Trophoblast cell (in vitro differentiated cells and primary cell): ENCODE measurements around the gene SFI1.

ENCODE experiments used
- DNase-seq, 2 donors: peaks; one replicate each; pipeline ENCODE4 v3.0.0-alpha.2; 2016
- H2AFZ ChIP-seq: 2 replicates; pipeline ENCODE4 v1.6.1; 2013; ENCODE audit warnings: low read length, moderate library complexity, mild to moderate bottlenecking; ENCODE audit not compliant: insufficient read depth, poor library complexity
- H2AK5ac ChIP-seq: 2 replicates; pipeline ENCODE4 v1.6.1; 2013; ENCODE audit warnings: mild to moderate bottlenecking, low read length
- H2BK120ac ChIP-seq: 2 replicates; pipeline ENCODE4 v1.6.1; 2013; ENCODE audit warnings: low read length, mild to moderate bottlenecking, moderate library complexity; ENCODE audit not compliant: insufficient read depth, poor library complexity
- H2BK12ac ChIP-seq: 2 replicates; pipeline ENCODE4 v1.6.1; 2013; ENCODE audit warnings: mild to moderate bottlenecking, low read length, moderate library complexity
- H2BK5ac ChIP-seq: 2 replicates; pipeline ENCODE4 v1.6.1; 2013; ENCODE audit warnings: low read length, low read depth, moderate library complexity, mild to moderate bottlenecking; ENCODE audit not compliant: poor library complexity
- H3K14ac ChIP-seq: 2 replicates; pipeline ENCODE4 v1.6.1; 2013; ENCODE audit warnings: mild to moderate bottlenecking, low read length
- H3K18ac ChIP-seq: 2 replicates; pipeline ENCODE4 v1.6.1; 2013; ENCODE audit warnings: mild to moderate bottlenecking, low read length
- H3K23ac ChIP-seq: 2 replicates; pipeline ENCODE4 v1.6.1; 2013; ENCODE audit warnings: low read length
- H3K27ac ChIP-seq: 2 replicates; pipeline ENCODE4 v1.5.1; 2013; ENCODE audit warnings: low read depth, mild to moderate bottlenecking, inconsistent platforms, low read length, moderate library complexity
- H3K27me3 ChIP-seq: 2 replicates; pipeline ENCODE4 v1.6.1; 2013; ENCODE audit warnings: inconsistent platforms, mild to moderate bottlenecking, low read length, moderate library complexity; ENCODE audit not compliant: insufficient read depth
- H3K36me3 ChIP-seq, 2 experiments: 1 replicate in 1 of 2; 2 replicates in 1 of 2; pipeline ENCODE4 v1.6.1; 2013; ENCODE audit warnings: low read length in 2 of 2, mild to moderate bottlenecking in 2 of 2, moderate library complexity in 1 of 2; ENCODE audit not compliant: insufficient read depth in 2 of 2, control insufficient read depth in 1 of 2
- H3K4ac ChIP-seq: 2 replicates; pipeline ENCODE4 v1.6.1; 2013; ENCODE audit warnings: low read depth, mild to moderate bottlenecking, low read length, moderate library complexity
- H3K4me1 ChIP-seq, 2 experiments: 1 replicate in 1 of 2; 2 replicates in 1 of 2; pipeline ENCODE4 v1.6.1; 2013; ENCODE audit warnings: low read length in 2 of 2, mild to moderate bottlenecking in 2 of 2, moderate library complexity in 1 of 2; ENCODE audit not compliant: insufficient read depth in 2 of 2, control insufficient read depth in 1 of 2
- H3K4me2 ChIP-seq: 2 replicates; pipeline ENCODE4 v1.6.1; 2013; ENCODE audit warnings: inconsistent platforms, mild to moderate bottlenecking, low read length, moderate library complexity
- H3K4me3 ChIP-seq: 2 replicates; pipeline ENCODE4 v1.5.1; 2013; ENCODE audit warnings: mild to moderate bottlenecking, low read depth, low read length, inconsistent platforms
- H3K79me1 ChIP-seq: one replicate; pipeline ENCODE4 v1.6.1; 2013; ENCODE audit warnings: low read length
- H3K79me2 ChIP-seq: 2 replicates; pipeline ENCODE4 v1.6.1; 2013; ENCODE audit warnings: low read length, mild to moderate bottlenecking; ENCODE audit not compliant: control insufficient read depth, insufficient read depth, poor library complexity
- H3K9ac ChIP-seq: 2 replicates; pipeline ENCODE4 v1.6.1; 2013; ENCODE audit warnings: mild to moderate bottlenecking, low read length
- H3K9me3 ChIP-seq: 2 replicates; pipeline ENCODE4 v1.6.1; 2013; ENCODE audit warnings: low read depth, mild to moderate bottlenecking, control low read depth, inconsistent platforms, low read length; ENCODE audit not compliant: insufficient read depth
- H4K12ac ChIP-seq: 2 replicates; pipeline ENCODE4 v1.6.1; 2013; ENCODE audit warnings: low read depth, mild to moderate bottlenecking, low read length, moderate library complexity
- H4K8ac ChIP-seq: 2 replicates; pipeline ENCODE4 v1.6.1; 2013; ENCODE audit warnings: low read depth, mild to moderate bottlenecking, low read length, moderate library complexity
- H4K91ac ChIP-seq: one replicate; pipeline ENCODE4 v1.6.1; 2013; ENCODE audit warnings: low read depth, mild to moderate bottlenecking, low read length, moderate library complexity
- WGBS: extraction: QIAGEN DNeasy Blood & Tissue Kit; methylation state at CpG from one replicate; pipeline ENCODE4 v1.1.7; 2013; ENCODE audit warnings: missing lambda C conversion rate; ENCODE audit not compliant: insufficient read length, insufficient coverage; ENCODE audit errors: extremely low coverage; 5-methylcytosine and 5-hydroxymethylcytosine counted together

SFI1 gene

GRCh38 chr22:31574055-31574670 lies 77.8 kb downstream of the SFI1 start:
- Histone ChIP-seq H2AFZ (no peak overlapping the region), H3K27ac (no peak overlapping the region), H3K4ac (no peak overlapping the region), H4K8ac (no peak overlapping the region), H4K91ac (no peak overlapping the region), H3K79me2 (no peaks in the 10 kb centered on the region), H4K12ac (no peak overlapping the region), H3K9me3 (peaks cover 2% of the 10 kb centered on the region), H3K18ac (no peak overlapping the region), H2BK12ac (no peak overlapping the region), H3K23ac (no peak overlapping the region), H3K4me3 (no peak overlapping the region), H3K27me3 (no peaks in the 10 kb centered on the region), H3K4me2 (no peak overlapping the region), H3K4me1 (no peaks in the 10 kb centered on the region), H3K36me3 (peaks cover 0 to 3% of the 10 kb centered on the region in 2 experiments), H3K9ac (no peak overlapping the region), H3K79me1 (no peaks in the 10 kb centered on the region), H3K14ac (no peak overlapping the region), H2BK5ac (no peak overlapping the region), H2AK5ac (no peak overlapping the region), H2BK120ac (no peak overlapping the region)
- no peak for DNase-seq
- WGBS, result no CpG with 5 or more reads among the region's 3 CpGs

- Histone ChIP-seq H3K27me3 (no peaks in the 10 kb centered on the region), H2AFZ (no peak overlapping the region), H3K4me2 (no peak overlapping the region), H4K8ac (no peak overlapping the region), H3K27ac (no peak overlapping the region), H3K4me3 (no peak overlapping the region), H3K14ac (no peak overlapping the region), H3K79me1 (no peaks in the 10 kb centered on the region), H3K4me1 (no peaks in the 10 kb centered on the region), H3K9ac (no peak overlapping the region), H2BK120ac (no peak overlapping the region), H3K23ac (no peak overlapping the region), H2AK5ac (no peak overlapping the region), H4K12ac (no peak overlapping the region), H4K91ac (no peak overlapping the region), H3K36me3 (peaks cover 0 to 3% of the 10 kb centered on the region in 2 experiments), H2BK5ac (no peak overlapping the region), H3K79me2 (no peaks in the 10 kb centered on the region), H3K4ac (no peak overlapping the region), H3K18ac (no peak overlapping the region), H3K9me3 (peaks cover 2% of the 10 kb centered on the region), H2BK12ac (no peak overlapping the region)
- DNase-seq, result peak in 1 of 2 donors; percentile 8
- no CpG with 5 or more reads among the region's 8 CpGs for WGBS
Observed at GRCh38 chr22:31575190-31575589, 78.9 kb downstream of the SFI1 start.

GRCh38 chr22:31577711-31578110 lies 81.4 kb downstream of the SFI1 start:
- Histone ChIP-seq H3K14ac (no peak overlapping the region), H4K12ac (no peak overlapping the region), H2AK5ac (no peak overlapping the region), H2BK12ac (no peak overlapping the region), H3K4ac (no peak overlapping the region), H2AFZ (no peak overlapping the region), H3K23ac (no peak overlapping the region), H3K79me1 (no peaks in the 10 kb centered on the region), H3K27me3 (no peaks in the 10 kb centered on the region), H4K8ac (no peak overlapping the region), H3K4me3 (no peak overlapping the region), H3K9me3 (peaks cover 2% of the 10 kb centered on the region), H3K79me2 (no peaks in the 10 kb centered on the region), H2BK5ac (no peak overlapping the region), H2BK120ac (no peak overlapping the region), H3K4me1 (no peaks in the 10 kb centered on the region), H4K91ac (no peak overlapping the region), H3K4me2 (no peak overlapping the region), H3K18ac (no peak overlapping the region), H3K27ac (no peak overlapping the region), H3K9ac (no peak overlapping the region), H3K36me3 (peaks cover 0 to 3% of the 10 kb centered on the region in 2 experiments)
- WGBS, result no CpG with 5 or more reads among the region's 5 CpGs
- no peak for DNase-seq

GRCh38 chr22:31578171-31578570 lies 81.8 kb downstream of the SFI1 start:
- Histone ChIP-seq H3K27ac (no peak overlapping the region), H3K23ac (no peak overlapping the region), H2BK12ac (no peak overlapping the region), H3K14ac (no peak overlapping the region), H2AFZ (no peak overlapping the region), H3K4me2 (no peak overlapping the region), H3K4me1 (no peaks in the 10 kb centered on the region), H2BK5ac (no peak overlapping the region), H3K36me3 (peaks cover 0 to 3% of the 10 kb centered on the region in 2 experiments), H3K9me3 (peaks cover 2% of the 10 kb centered on the region), H3K18ac (no peak overlapping the region), H3K4me3 (no peak overlapping the region), H3K9ac (no peak overlapping the region), H2AK5ac (no peak overlapping the region), H4K8ac (no peak overlapping the region), H3K27me3 (no peaks in the 10 kb centered on the region), H3K79me1 (no peaks in the 10 kb centered on the region), H2BK120ac (no peak overlapping the region), H4K91ac (no peak overlapping the region), H3K4ac (no peak overlapping the region), H4K12ac (no peak overlapping the region), H3K79me2 (no peaks in the 10 kb centered on the region)
- DNase-seq, result no peak
- WGBS, result no CpG with 5 or more reads among the region's 5 CpGs
